Thyroid gland (tissue), 4 donors: Measurements from ENCODE around the gene ERP29. TPM values are rescaled to one million over a fixed set of nuclear protein-coding genes. Genes with fewer than 3 reads are reported as not detected.

Experiments
- DNase-seq, 2 donors: peaks; one replicate each; pipeline ENCODE4 v3.0.0-alpha.2; 2019
- H3K27ac ChIP-seq, 3 donors: fragments of 200-600 bp; sonication (generic); 1 replicate in 2 of 3; 2 replicates in 1 of 3; pipeline ENCODE4 v1.5.1; 2016 to 2019; ENCODE audit warnings: mild to moderate bottlenecking in 1 of 3, moderate library complexity in 1 of 3
- H3K27me3 ChIP-seq: fragments of 200-600 bp; sonication (generic); one replicate; pipeline ENCODE4 v1.5.1; 2019
- H3K36me3 ChIP-seq, 2 donors: fragments of 200-600 bp; sonication (generic); one replicate each; pipeline ENCODE4 v1.5.1; 2016 to 2019
- H3K4me1 ChIP-seq, 2 donors: fragments of 200-600 bp; sonication (generic); one replicate each; pipeline ENCODE4 v1.5.1; 2017 to 2019
- H3K4me3 ChIP-seq, 3 donors: fragments of 200-600 bp; sonication (generic); replicated peaks in 1 of 3; 1 replicate in 2 of 3; 2 replicates in 1 of 3; pipeline ENCODE4 v1.5.1; 2016; ENCODE audit warnings: mild to moderate bottlenecking in 1 of 3
- H3K9me3 ChIP-seq: fragments of 200-600 bp; sonication (generic); one replicate; pipeline ENCODE4 v1.5.1; 2017
- POLR2A ChIP-seq, 2 donors: fragments of 450-650 bp; IDR thresholded peaks; one replicate each; pipeline ENCODE4 v1.6.1; 2017; ENCODE audit warnings: antibody characterized with exemption in 2 of 2, mild to moderate bottlenecking in 2 of 2, moderate library complexity in 1 of 2
- WGBS, 2 donors: methylation state at CpG; one replicate each; pipeline ENCODE4 v1.1.5; 2017; 5-methylcytosine and 5-hydroxymethylcytosine counted together
- intact Hi-C: fragments of 100-400 bp; cut with DNase I; formaldehyde crosslinking; loops from one replicate; pipeline ENCODE4 v1.15.1; 2023
- total RNA-seq, 4 donors: library from RNA; depleted of rRNA; stranded (reverse); fragments of >200 nt; gene quantifications; one replicate each; pipeline ENCODE4 v1.2.3, GENCODE V29; 2016
- TF ChIP-seq, protein P1 (sequence below), 6 experiments: fragments of 200-600 bp in 3 of 6; fragments of 450-650 bp in 3 of 6; sonication (generic) in 3 of 6; IDR thresholded peaks; one replicate each; pipeline ENCODE4 v1.5.1; 2016 to 2019; ENCODE audit warnings: antibody characterized with exemption in 6 of 6, mild to moderate bottlenecking in 2 of 6, inconsistent platforms in 1 of 6, moderate library complexity in 1 of 6

ERP29 gene
- total RNA-seq, 4 donors from 2014 or later: 66.1 to 93.3 (median 80.7) TPM

DNA sequence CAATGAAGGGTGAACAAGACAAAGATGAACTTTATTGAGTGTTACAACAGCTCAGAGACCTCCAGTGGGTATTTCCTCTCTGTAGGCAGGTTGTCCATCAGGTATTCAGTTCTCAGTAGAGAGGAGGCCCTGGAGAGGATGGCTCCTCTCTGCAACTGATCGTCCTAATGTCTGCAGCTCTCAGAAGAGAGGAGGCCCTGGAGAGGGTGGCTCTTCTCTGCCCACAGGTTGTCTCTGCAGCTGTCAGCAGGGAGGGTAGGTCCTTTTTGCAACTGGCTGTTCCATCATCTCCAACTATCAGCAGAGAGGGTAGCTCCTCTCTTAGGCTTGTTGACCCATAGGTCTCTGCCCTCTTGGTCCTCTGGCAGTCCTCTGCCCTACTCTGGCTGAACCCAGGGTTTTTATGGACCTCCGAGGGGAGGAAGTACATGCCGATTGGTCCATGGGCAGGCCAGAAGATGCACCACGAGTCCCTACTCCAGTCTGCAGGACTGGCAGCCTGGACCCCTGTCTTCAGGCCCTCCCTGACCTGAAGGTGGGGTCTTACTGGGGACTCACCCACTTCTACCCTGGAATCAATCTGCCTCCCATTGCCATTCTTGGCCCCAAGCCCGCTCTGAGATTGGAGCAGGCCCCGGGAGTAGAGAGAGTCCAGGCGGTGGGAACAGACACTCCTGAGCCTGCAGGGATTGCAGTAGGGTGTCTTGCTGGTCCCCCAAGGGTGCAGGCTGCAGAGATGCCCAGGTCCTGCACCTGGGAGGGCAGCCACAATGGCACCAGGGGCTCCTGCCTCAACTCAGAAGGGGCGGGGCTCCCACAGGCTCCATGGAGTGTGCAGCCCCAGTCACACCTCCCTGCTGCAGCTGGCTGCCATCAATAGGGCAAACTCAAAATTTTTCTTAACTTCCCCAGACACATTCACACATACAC is 2.5 kb upstream of the ERP29 start:
- intact Hi-C loops: loop anchor here (10.0 kb wide), 1 partner anchor 166 kb away; the partner anchor contains the start of gene MAPKAPK5
- 95 to 99% methylated on average over 4 to 8 of the region's 8 CpGs for WGBS, 2 donors
- TF ChIP-seq POLR2A (IDR thresholded peaks at IDR 0.05): no peak
- TF ChIP-seq, protein P1, sequence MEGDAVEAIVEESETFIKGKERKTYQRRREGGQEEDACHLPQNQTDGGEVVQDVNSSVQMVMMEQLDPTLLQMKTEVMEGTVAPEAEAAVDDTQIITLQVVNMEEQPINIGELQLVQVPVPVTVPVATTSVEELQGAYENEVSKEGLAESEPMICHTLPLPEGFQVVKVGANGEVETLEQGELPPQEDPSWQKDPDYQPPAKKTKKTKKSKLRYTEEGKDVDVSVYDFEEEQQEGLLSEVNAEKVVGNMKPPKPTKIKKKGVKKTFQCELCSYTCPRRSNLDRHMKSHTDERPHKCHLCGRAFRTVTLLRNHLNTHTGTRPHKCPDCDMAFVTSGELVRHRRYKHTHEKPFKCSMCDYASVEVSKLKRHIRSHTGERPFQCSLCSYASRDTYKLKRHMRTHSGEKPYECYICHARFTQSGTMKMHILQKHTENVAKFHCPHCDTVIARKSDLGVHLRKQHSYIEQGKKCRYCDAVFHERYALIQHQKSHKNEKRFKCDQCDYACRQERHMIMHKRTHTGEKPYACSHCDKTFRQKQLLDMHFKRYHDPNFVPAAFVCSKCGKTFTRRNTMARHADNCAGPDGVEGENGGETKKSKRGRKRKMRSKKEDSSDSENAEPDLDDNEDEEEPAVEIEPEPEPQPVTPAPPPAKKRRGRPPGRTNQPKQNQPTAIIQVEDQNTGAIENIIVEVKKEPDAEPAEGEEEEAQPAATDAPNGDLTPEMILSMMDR (IDR thresholded peaks at IDR 0.05): no peak
- no peaks in the 10 kb centered on the region for H3K9me3 ChIP-seq
- no peaks in the 10 kb centered on the region for H3K36me3 ChIP-seq
- H3K27ac ChIP-seq: no peak overlapping the region
- no peak for DNase-seq
- H3K4me1 ChIP-seq: peaks cover 22 to 37% of the 10 kb centered on the region in 2 donors
- H3K4me3 ChIP-seq: no peak overlapping the region
- no peaks in the 10 kb centered on the region for H3K27me3 ChIP-seq

DNA sequence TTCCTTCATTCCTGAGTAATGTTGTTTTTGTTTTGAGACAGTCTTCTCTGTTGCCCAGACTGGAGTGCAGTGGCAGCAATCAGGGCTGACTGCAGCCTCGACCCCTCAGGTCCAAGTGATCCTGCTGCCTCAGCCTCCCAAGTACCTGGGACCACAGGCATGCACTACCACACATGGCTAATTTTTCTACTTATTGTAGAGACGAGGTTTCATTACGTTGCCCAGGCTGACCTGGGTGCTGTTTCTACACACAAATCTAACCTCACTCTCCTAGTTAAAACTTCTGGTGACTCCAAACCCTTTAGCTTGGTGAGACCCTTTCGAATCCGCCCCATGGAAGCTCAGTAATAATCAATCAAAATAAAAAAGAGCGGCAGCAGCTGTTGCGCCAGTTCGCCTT is 1.5 kb upstream of the ERP29 start:
- no peaks in the 10 kb centered on the region for H3K36me3 ChIP-seq
- intact Hi-C loops: loop anchor here (10.0 kb wide), 1 partner anchor 167 kb away; the partner anchor contains the start of gene MAPKAPK5
- no peak for DNase-seq
- H3K9me3 ChIP-seq: no peaks in the 10 kb centered on the region
- H3K4me3 ChIP-seq: no peak overlapping the region
- H3K27ac ChIP-seq: peak overlapping the region in 1 of 3 donors; percentile 98
- peaks cover 22 to 38% of the 10 kb centered on the region in 2 donors for H3K4me1 ChIP-seq
- WGBS, 2 donors: 84 to 89% methylated on average over 8 of the region's 8 CpGs
- no peaks in the 10 kb centered on the region for H3K27me3 ChIP-seq
- no peak for TF ChIP-seq POLR2A (IDR thresholded peaks at IDR 0.05)
- TF ChIP-seq, protein P1 (IDR thresholded peaks at IDR 0.05): no peak

DNA sequence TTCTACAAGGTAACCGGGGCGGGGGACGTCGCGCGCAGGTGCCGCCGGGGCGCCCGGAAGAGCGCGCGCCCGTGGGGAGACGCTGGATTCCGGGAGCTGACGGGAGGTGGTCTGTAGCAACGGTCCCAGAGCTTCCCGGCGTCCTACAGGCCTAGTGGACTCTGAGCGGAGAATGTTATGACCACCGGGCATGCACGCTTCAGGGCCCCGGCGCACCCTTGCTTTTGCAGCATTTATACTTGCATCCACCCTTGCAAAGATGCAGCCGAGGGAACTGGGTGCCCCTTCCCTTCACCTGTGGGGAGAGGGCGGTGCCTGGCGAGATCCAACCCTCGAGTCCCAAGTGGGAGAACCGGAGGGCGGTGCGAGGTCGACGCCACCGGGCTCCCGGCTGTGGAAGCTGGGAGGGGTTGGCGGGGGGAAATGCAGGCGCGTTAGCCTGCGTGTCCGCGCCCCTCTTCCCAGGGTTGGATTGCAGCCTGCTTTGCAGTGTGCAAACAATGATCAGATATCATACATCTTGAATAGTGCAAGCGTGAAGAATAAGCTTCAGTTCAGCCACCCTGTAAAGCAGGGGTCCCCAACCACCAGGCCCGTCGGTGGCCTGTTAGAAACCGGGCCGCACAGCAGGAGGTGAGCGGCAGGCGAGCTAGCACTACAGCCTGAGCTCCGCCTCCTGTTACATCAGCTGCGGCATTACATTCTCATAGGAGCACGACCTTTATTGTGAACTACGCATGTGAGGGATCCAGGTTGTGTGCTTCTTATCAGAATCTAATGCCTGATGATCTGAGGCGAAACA is 576 bp downstream of the ERP29 start:
- H3K4me1 ChIP-seq: peaks cover 22 to 38% of the 10 kb centered on the region in 2 donors
- H3K4me3 ChIP-seq: peak overlapping the region; percentile 21 to 90 (median 77)
- H3K27me3 ChIP-seq: no peaks in the 10 kb centered on the region
- peak in 1 of 2 donors; percentile 51 for TF ChIP-seq POLR2A (IDR thresholded peaks at IDR 0.05)
- TF ChIP-seq, protein P1 (IDR thresholded peaks at IDR 0.05): peak in 1 of 6 experiments; percentile 1
- intact Hi-C loops: loop anchor here (10.0 kb wide), 1 partner anchor 169 kb away; the partner anchor contains the start of gene MAPKAPK5
- peak; percentile 82 to 84 for DNase-seq
- H3K9me3 ChIP-seq: no peaks in the 10 kb centered on the region
- no peaks in the 10 kb centered on the region for H3K36me3 ChIP-seq
- WGBS, 2 donors: 5 to 10% methylated on average over 18 of the region's 54 CpGs
- H3K27ac ChIP-seq: peak overlapping the region; percentile 28 to 92 (median 78)

DNA sequence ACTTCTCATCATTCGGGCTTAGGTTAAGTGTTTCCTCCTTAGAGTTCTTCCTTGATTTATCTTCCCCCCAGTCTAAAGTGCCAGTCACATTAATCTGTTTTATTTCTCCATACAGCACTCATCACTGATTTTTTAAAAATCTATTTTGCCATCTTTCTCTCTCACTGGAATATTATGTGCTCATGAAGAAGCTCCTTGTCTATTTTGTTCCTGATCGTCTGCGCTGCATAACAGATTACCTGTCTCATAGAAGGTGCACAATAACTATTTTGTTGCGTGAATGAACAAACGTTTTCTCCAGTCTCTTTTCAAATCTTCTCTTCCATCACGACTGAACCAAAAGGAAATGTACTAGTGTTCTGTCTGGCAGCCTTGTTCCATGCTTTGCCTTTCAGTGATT is 2.7 kb downstream of the ERP29 start:
- intact Hi-C loops: loop anchor here (5.0 to 10.0 kb wide), 2 partner anchors 69 to 171 kb away; partner anchors contain the start of gene MAPKAPK5
- DNase-seq: no peak
- TF ChIP-seq, protein P1 (IDR thresholded peaks at IDR 0.05): no peak
- no peak for TF ChIP-seq POLR2A (IDR thresholded peaks at IDR 0.05)
- peaks cover 22 to 33% of the 10 kb centered on the region in 2 donors for H3K4me1 ChIP-seq
- no peak overlapping the region for H3K27ac ChIP-seq
- H3K36me3 ChIP-seq: peaks cover 0 to 8% of the 10 kb centered on the region in 2 donors
- H3K4me3 ChIP-seq: no peak overlapping the region
- no peaks in the 10 kb centered on the region for H3K27me3 ChIP-seq
- WGBS, 2 donors: 95% methylated on average over 6 of the region's 6 CpGs
- H3K9me3 ChIP-seq: no peaks in the 10 kb centered on the region
